ENCODE data around the gene MAP2K6.

Gene MAP2K6

GRCh38 chr17:69492410-69493071 is 78.0 kb downstream of the MAP2K6 start:
- no peak for DNase-seq (ENCODE audit: low read depth in 2 of 2)

GRCh38 chr17:69495787-69496186 is 81.3 kb downstream of the MAP2K6 start:
- DNase-seq (ENCODE audit: low read depth in 2 of 2): no peak

- DNase-seq (ENCODE audit: low read depth in 2 of 2): no peak
Measured at GRCh38 chr17:69497161-69497560, 82.7 kb downstream of the MAP2K6 start.

- no peak for DNase-seq (ENCODE audit: low read depth in 2 of 2)
Measured at GRCh38 chr17:69499318-69499717, 84.8 kb downstream of the MAP2K6 start.

- no peak for DNase-seq (ENCODE audit: low read depth in 2 of 2)
Measured at GRCh38 chr17:69500911-69501429, 86.5 kb downstream of the MAP2K6 start.

GRCh38 chr17:69501591-69502468 is 87.3 kb downstream of the MAP2K6 start:
- DNase-seq (ENCODE audit: low read depth in 2 of 2): no peak

GRCh38 chr17:69503711-69504110 is 89.2 kb downstream of the MAP2K6 start:
- no peak for DNase-seq (ENCODE audit: low read depth in 2 of 2)

- DNase-seq (ENCODE audit: low read depth in 2 of 2): no peak
Measured at GRCh38 chr17:69505740-69506139, 91.2 kb downstream of the MAP2K6 start.

GRCh38 chr17:69506489-69506888 is 92.0 kb downstream of the MAP2K6 start:
- no peak for DNase-seq (ENCODE audit: low read depth in 2 of 2)

GRCh38 chr17:69508814-69509213 is 94.3 kb downstream of the MAP2K6 start:
- DNase-seq (ENCODE audit: low read depth in 2 of 2): no peak

GRCh38 chr17:69511250-69511649 is 96.8 kb downstream of the MAP2K6 start:
- no peak for DNase-seq (ENCODE audit: low read depth in 2 of 2)

GRCh38 chr17:69512946-69513345 is 98.4 kb downstream of the MAP2K6 start:
- DNase-seq (ENCODE audit: low read depth in 2 of 2): no peak

- DNase-seq (ENCODE audit: low read depth in 2 of 2): no peak
Measured at GRCh38 chr17:69516225-69516624, 101.7 kb downstream of the MAP2K6 start.

GRCh38 chr17:69516911-69517310 is 102.4 kb downstream of the MAP2K6 start:
- no peak for DNase-seq (ENCODE audit: low read depth in 2 of 2)

GRCh38 chr17:69518951-69519350 is 104.5 kb downstream of the MAP2K6 start:
- no peak for DNase-seq (ENCODE audit: low read depth in 2 of 2)

- DNase-seq (ENCODE audit: low read depth in 2 of 2): no peak
Measured at GRCh38 chr17:69523244-69523861, 108.9 kb downstream of the MAP2K6 start.

GRCh38 chr17:69524854-69525253 is 110.4 kb downstream of the MAP2K6 start:
- no peak for DNase-seq (ENCODE audit: low read depth in 2 of 2)

GRCh38 chr17:69525920-69526841 is 111.7 kb downstream of the MAP2K6 start:
- DNase-seq (ENCODE audit: low read depth in 2 of 2): no peak

GRCh38 chr17:69528035-69528434 is 113.5 kb downstream of the MAP2K6 start:
- no peak for DNase-seq (ENCODE audit: low read depth in 2 of 2)

- no peak for DNase-seq (ENCODE audit: low read depth in 2 of 2)
Measured at GRCh38 chr17:69533481-69534234, 119.2 kb downstream of the MAP2K6 start.

- no peak for DNase-seq (ENCODE audit: low read depth in 2 of 2)
Measured at GRCh38 chr17:69534235-69534621, 119.7 kb downstream of the MAP2K6 start.

Data from stimulated activated CD4-positive, alpha-beta T cell treated with anti-CD3 and anti-CD28 coated beads, Interleukin-1b, Interleukin-23, amount 100 ng/mL, for 4 hours (primary cell).